ENCODE data around the gene LY6G6C.

Gene LY6G6C

DNA sequence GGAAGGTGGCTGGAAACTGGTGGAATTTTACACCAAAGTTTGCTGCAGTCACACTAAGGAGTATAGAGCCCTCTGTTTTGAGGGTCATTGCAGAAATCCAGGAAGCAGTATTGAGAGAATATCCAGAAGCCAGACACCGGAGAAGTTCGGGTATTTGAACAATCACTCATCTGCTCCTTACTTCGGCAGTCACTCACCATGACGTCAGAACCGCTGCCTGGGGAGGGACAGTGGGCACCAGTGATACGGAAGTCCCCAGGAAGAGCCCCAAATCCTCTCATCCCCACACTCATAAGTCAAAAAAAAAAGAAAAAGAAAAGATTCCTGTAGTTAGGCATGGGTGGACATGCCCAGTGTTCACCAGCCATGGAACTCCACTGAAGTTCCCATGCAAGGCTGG lies 44.6 kb downstream of the LY6G6C start:
- DNase-seq: no peak

DNA sequence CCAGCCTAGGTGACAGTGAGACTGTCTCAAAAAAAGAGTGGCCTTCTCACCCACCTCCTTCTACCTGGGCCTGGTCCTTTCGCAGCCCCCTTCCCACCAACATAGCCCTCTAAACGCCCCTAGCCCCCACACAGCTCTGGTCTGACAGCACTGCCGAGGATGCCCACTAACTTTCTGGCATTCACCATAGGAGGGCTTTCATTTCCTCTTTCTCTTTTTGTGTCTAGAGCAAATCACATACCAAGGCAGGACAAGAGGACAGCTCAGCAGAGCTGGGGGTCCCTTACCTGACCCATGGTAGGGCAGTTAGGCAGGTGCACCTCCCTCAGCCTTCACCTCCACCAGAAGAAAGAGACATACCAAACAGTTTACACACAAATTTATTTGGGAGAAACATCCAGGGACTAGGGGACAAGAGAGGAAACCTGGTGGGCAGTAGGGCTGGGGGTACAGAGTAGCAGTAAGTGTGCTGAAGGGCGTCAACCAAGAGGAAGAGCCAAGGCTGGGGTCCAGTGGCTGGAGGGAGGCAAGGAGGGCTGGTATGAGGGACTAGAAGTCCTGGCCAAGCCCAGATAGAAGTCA lies 45.1 kb downstream of the LY6G6C start:
- no peak for DNase-seq

DNA sequence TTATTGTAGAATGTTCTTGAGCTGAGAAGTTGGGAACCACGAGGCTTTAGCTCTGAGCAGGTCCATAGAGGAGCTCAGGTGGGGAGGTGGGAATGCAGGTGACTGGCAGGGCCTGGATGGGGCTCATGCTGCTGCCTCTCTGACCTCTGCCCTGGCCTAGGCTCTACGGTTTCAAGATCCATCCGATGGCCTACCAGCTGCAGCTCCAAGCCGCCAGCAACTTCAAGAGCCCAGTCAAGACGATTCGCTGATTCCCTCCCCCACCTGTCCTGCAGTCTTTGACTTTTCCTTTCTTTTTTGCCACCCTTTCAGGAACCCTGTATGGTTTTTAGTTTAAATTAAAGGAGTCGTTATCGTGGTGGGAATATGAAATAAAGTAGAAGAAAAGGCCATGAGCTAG lies 51.9 kb downstream of the LY6G6C start, which contains the start of gene LY6G5B:
TSS of gene LY6G5B (plus strand) at position 301 of the 400 bp plus-strand sequence. CDS start 975 bp downstream, outside the sequence.
- DNase-seq: no peak
